Neural cell (in vitro differentiated cells): ENCODE results near the gene PLCL2.

Experiments used
- CTCF ChIP-seq: fragments of 450-650 bp; IDR thresholded peaks from 2 replicates; pipeline ENCODE4 v1.5.1; 2014; ENCODE audit warnings: antibody characterized with exemption, mild to moderate bottlenecking, moderate library complexity; ENCODE audit not compliant: poor library complexity, severe bottlenecking
- EP300 ChIP-seq: fragments of 450-650 bp; conservative IDR thresholded peaks from 2 replicates; pipeline ENCODE4 v1.6.1; 2014; ENCODE audit warnings: antibody characterized with exemption, mild to moderate bottlenecking, moderate library complexity; ENCODE audit not compliant: poor library complexity, severe bottlenecking
- EZH2 ChIP-seq: fragments of 200-600, 300-800 bp; shearing (Covaris generic), sonication (generic); IDR thresholded peaks from 2 replicates; pipeline ENCODE4 v1.6.1; 2014; ENCODE audit warnings: antibody characterized with exemption, low read length, borderline replicate concordance, mild to moderate bottlenecking; ENCODE audit not compliant: insufficient read depth, poor library complexity, severe bottlenecking
- MXI1 ChIP-seq: fragments of 450-650 bp; conservative IDR thresholded peaks from 2 replicates; pipeline ENCODE4 v1.6.1; 2014; ENCODE audit warnings: antibody characterized with exemption, mild to moderate bottlenecking; ENCODE audit not compliant: poor library complexity, severe bottlenecking
- RAD21 ChIP-seq: fragments of 450-650 bp; conservative IDR thresholded peaks from 2 replicates; pipeline ENCODE4 v1.6.1; 2014; ENCODE audit warnings: antibody characterized with exemption, mild to moderate bottlenecking, moderate library complexity

DNA sequence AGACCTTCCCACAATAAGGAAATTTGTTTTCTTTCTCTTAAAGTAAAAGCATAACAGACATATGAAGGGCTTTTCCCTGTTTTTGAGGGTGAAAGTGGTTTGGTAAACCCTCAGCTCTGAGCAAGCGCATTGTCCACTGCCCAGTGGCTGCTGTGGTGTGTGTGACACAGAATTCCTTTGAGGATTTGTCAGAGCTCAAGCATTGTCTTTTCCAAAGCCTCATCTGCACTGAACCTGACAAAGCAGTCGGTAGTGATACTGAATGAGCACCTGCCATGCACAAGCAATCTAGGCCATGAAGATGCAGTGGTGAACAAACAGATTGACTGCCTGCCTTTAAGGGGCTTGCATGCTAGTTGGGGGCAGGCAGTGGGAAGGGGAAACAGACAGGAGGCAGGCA lies 128.3 kb downstream of the PLCL2 start:
- no peak for TF ChIP-seq CTCF
- TF ChIP-seq RAD21, result no peak
- peak; percentile 25 for TF ChIP-seq EP300
- TF ChIP-seq MXI1, result no peak
- no peak for TF ChIP-seq EZH2
